Measurements from ENCODE around the gene ZSCAN30.

DNA sequence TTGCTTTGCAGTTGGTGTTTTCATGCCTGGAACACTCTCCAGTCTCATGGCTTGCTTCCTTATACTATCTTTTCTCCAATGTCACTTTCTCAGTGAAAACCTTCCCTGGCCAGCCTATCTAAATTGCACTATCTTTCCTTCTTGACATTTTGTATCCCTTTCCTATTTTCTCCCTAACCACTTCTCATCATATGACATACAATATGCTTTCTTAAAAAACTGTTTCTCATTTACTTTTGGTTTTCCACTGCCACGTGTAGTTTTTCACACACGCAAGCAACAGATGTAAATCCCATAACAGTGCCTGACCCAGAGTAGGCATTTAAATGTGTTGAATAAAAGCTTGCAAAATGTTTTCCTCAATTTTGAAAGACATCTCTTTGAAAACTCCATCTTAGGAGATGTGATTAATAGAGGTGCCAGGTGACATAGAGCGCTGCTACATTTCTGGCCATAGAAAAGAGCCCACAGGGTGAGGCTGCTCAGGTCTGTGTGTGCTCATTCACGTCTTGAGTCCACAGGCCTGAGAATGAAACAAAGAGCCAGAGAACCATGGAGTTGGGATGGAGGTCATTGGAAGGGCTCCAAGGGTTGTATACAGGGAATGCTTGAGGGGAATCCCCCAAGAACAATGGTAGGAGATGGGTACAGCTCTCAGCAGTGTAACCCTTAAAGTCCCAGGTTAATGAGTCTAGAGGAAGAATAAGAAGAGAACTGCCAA is 41.5 kb upstream of the ZSCAN30 start:
- no peak for TF ChIP-seq EZH2 (IDR thresholded peaks at IDR 0.05; ENCODE audit: borderline replicate concordance, low read length)
- TF ChIP-seq, protein P1, sequence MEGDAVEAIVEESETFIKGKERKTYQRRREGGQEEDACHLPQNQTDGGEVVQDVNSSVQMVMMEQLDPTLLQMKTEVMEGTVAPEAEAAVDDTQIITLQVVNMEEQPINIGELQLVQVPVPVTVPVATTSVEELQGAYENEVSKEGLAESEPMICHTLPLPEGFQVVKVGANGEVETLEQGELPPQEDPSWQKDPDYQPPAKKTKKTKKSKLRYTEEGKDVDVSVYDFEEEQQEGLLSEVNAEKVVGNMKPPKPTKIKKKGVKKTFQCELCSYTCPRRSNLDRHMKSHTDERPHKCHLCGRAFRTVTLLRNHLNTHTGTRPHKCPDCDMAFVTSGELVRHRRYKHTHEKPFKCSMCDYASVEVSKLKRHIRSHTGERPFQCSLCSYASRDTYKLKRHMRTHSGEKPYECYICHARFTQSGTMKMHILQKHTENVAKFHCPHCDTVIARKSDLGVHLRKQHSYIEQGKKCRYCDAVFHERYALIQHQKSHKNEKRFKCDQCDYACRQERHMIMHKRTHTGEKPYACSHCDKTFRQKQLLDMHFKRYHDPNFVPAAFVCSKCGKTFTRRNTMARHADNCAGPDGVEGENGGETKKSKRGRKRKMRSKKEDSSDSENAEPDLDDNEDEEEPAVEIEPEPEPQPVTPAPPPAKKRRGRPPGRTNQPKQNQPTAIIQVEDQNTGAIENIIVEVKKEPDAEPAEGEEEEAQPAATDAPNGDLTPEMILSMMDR (IDR thresholded peaks at IDR 0.05; ENCODE audit: low read length), result no peak

Data from OCI-LY1 (cell line).